ENCODE results near the gene FEM1B.

FEM1B gene

GRCh38 chr15:68277603-68278344 lies at the start of gene FEM1B:
TSS of gene FEM1B (plus strand) at chr15:68277745. CDS start at chr15:68278418, 673 bp downstream.
- Histone ChIP-seq H3K9me2 (replicated peaks; ENCODE audit: insufficient read depth, low read length) (no peaks in the 10 kb centered on the region), H3K4me1 (ENCODE audit: low read length) (0 out of 2 replicates have a peak, but pooled peaks cover 9% of the 10 kb centered on the region), H3F3A (ENCODE audit: insufficient read depth, low read length) (peaks cover 49% of the 10 kb centered on the region), H3K9me3 (replicated peaks; ENCODE audit: insufficient read depth, low read length) (no peaks in the 10 kb centered on the region), H3K36me3 (replicated peaks; ENCODE audit: insufficient read depth, low read length) (no peaks in the 10 kb centered on the region; the same call in 1 of the 2 replicates), H3K4me3 (ENCODE audit: low read length) (peak within 1 kb of the TSS; percentile 84), H4K20me1 (ENCODE audit: insufficient read depth, low read length) (no peaks in the 10 kb centered on the region), H2AFZ (ENCODE audit: low read length) (peak within 1 kb of the TSS; percentile 91), H3K4me2 (ENCODE audit: low read depth, low read length) (peak within 1 kb of the TSS; percentile 98), H3K9ac (ENCODE audit: low read length) (peak within 1 kb of the TSS; percentile 93), H3K27ac (ENCODE audit: low read length) (peak within 1 kb of the TSS; percentile 93), H3K79me2 (ENCODE audit: low read length) (peaks cover 77% of the 10 kb centered on the region), H3K27me3 (replicated peaks; ENCODE audit: insufficient read depth, low read length) (no peaks in the 10 kb centered on the region)
- TF ChIP-seq EZH2 (optimal IDR thresholded peaks at IDR 0.05; ENCODE audit: low read depth, low read length) (no peak), EZH2phosphoT487 (IDR thresholded peaks at IDR 0.05; ENCODE audit: low read length) (no peak), CTCF (IDR thresholded peaks at IDR 0.05; ENCODE audit: low read length) (no peak; the same call in 1 of the 2 replicates)
- peak; percentile 90 for DNase-seq

GRCh38 chr15:68228143-68228970 lies 49.2 kb upstream of the FEM1B start:
- Histone ChIP-seq H3K9ac (ENCODE audit: low read length) (peak overlapping the region; percentile 100), H3K4me1 (ENCODE audit: low read length) (peaks cover 36% of the 10 kb centered on the region), H3K36me3 (replicated peaks; ENCODE audit: insufficient read depth, low read length) (no peaks in the 10 kb centered on the region; the same call in 1 of the 2 replicates), H3K79me2 (ENCODE audit: low read length) (peaks cover 72% of the 10 kb centered on the region), H3K4me2 (ENCODE audit: low read depth, low read length) (peak overlapping the region; percentile 97), H3K4me3 (ENCODE audit: low read length) (peak overlapping the region; percentile 98), H2AFZ (ENCODE audit: low read length) (no peak overlapping the region; the same call in 1 of the 2 replicates), H3K9me3 (replicated peaks; ENCODE audit: insufficient read depth, low read length) (no peaks in the 10 kb centered on the region), H3K9me2 (replicated peaks; ENCODE audit: insufficient read depth, low read length) (no peaks in the 10 kb centered on the region), H4K20me1 (ENCODE audit: insufficient read depth, low read length) (no peaks in the 10 kb centered on the region), H3K27ac (ENCODE audit: low read length) (peak overlapping the region; percentile 87), H3F3A (ENCODE audit: insufficient read depth, low read length) (peaks cover 40% of the 10 kb centered on the region), H3K27me3 (replicated peaks; ENCODE audit: insufficient read depth, low read length) (no peaks in the 10 kb centered on the region)
- DNase-seq = peak; percentile 46
- no peak for TF ChIP-seq CTCF (IDR thresholded peaks at IDR 0.05; ENCODE audit: low read length)
- TF ChIP-seq EZH2phosphoT487 (IDR thresholded peaks at IDR 0.05; ENCODE audit: low read length) = no peak
- no peak for TF ChIP-seq EZH2 (optimal IDR thresholded peaks at IDR 0.05; ENCODE audit: low read depth, low read length)

GRCh38 chr15:68228971-68229385 lies 48.6 kb upstream of the FEM1B start:
- H3K27me3 ChIP-seq (replicated peaks; ENCODE audit: insufficient read depth, low read length) = no peaks in the 10 kb centered on the region
- no peak overlapping the region; the same call in 1 of the 2 replicates for H2AFZ ChIP-seq (ENCODE audit: low read length)
- H3K27ac ChIP-seq (ENCODE audit: low read length) = peak overlapping the region; percentile 87
- no peaks in the 10 kb centered on the region for H4K20me1 ChIP-seq (ENCODE audit: insufficient read depth, low read length)
- H3K36me3 ChIP-seq (replicated peaks; ENCODE audit: insufficient read depth, low read length) = no peaks in the 10 kb centered on the region; the same call in 1 of the 2 replicates
- TF ChIP-seq EZH2phosphoT487 (IDR thresholded peaks at IDR 0.05; ENCODE audit: low read length) (no peak), EZH2 (optimal IDR thresholded peaks at IDR 0.05; ENCODE audit: low read depth, low read length) (no peak), CTCF (IDR thresholded peaks at IDR 0.05; ENCODE audit: low read length) (no peak)
- peaks cover 66% of the 10 kb centered on the region for H3K79me2 ChIP-seq (ENCODE audit: low read length)
- H3K9ac ChIP-seq (ENCODE audit: low read length) = peak overlapping the region; percentile 100
- peak overlapping the region; percentile 98 for H3K4me3 ChIP-seq (ENCODE audit: low read length)
- DNase-seq = no peak
- H3K4me1 ChIP-seq (ENCODE audit: low read length) = peaks cover 36% of the 10 kb centered on the region
- no peaks in the 10 kb centered on the region for H3K9me2 ChIP-seq (replicated peaks; ENCODE audit: insufficient read depth, low read length)
- peaks cover 40% of the 10 kb centered on the region for H3F3A ChIP-seq (ENCODE audit: insufficient read depth, low read length)
- H3K4me2 ChIP-seq (ENCODE audit: low read depth, low read length) = peak overlapping the region; percentile 97
- H3K9me3 ChIP-seq (replicated peaks; ENCODE audit: insufficient read depth, low read length) = no peaks in the 10 kb centered on the region

Measured in MM.1S (cell line).